Cardiac muscle cell (in vitro differentiated cells and primary cell): Measurements from ENCODE around the gene SPECC1. TPM values are rescaled to one million over a fixed set of nuclear protein-coding genes. Genes with fewer than 3 reads are reported as not detected.

Source experiments
- DNase-seq, 2 donors: peaks; one replicate each; pipeline versions ENCODE4 v3.0.0 to v3.0.0-alpha.2; 2010 to 2017; ENCODE audit warnings: low read depth in 1 of 2, low spot score in 1 of 2
- H3K27ac ChIP-seq: fragments of 200-600 bp; sonication (generic); 2 replicates; pipeline ENCODE4 v1.5.1; 2016
- H3K27me3 ChIP-seq: fragments of 200-600 bp; sonication (generic); 2 replicates; pipeline ENCODE4 v1.6.0; 2016; ENCODE audit warnings: control low read depth
- H3K36me3 ChIP-seq: fragments of 200-600 bp; sonication (generic); 2 replicates; pipeline ENCODE4 v1.5.1; 2016; ENCODE audit warnings: control low read depth
- H3K4me1 ChIP-seq: fragments of 200-600 bp; sonication (generic); 2 replicates; pipeline ENCODE4 v1.8.1; 2017; ENCODE audit warnings: low read depth, mild to moderate bottlenecking, mixed run types
- H3K4me3 ChIP-seq: fragments of 200-600 bp; sonication (generic); 2 replicates; pipeline ENCODE4 v1.5.1; 2016; ENCODE audit warnings: mild to moderate bottlenecking
- H3K9me3 ChIP-seq: fragments of 200-600 bp; sonication (generic); 2 replicates; pipeline ENCODE4 v1.5.1; 2017; ENCODE audit warnings: low read depth, mild to moderate bottlenecking, control low read depth
- CTCF ChIP-seq: IDR thresholded peaks from 2 replicates; pipeline ENCODE4 v1.5.1; 2012; ENCODE audit warnings: low read depth, mild to moderate bottlenecking, low read length
- polyA plus RNA-seq: library from polyadenylated mRNA; unstranded; fragments of >200 nt; fragmentation: Nextera tagmentation; extraction: Ambion mirVana; gene quantifications from 2 replicates; pipeline ENCODE4 v1.2.1, GENCODE V29; 2016
- total RNA-seq: library from RNA; depleted of rRNA; stranded (reverse); fragments of >200 nt; gene quantifications from 2 replicates; pipeline ENCODE4 v1.2.3, GENCODE V29; 2016

Gene SPECC1
- total and polyA plus RNA-seq, 2 experiments from 2014 or later, result 13.6 to 48.7 TPM

- Histone ChIP-seq H3K36me3 (no peaks in the 10 kb centered on the region), H3K27ac (no peak overlapping the region), H3K4me1 (no peaks in the 10 kb centered on the region), H3K9me3 (no peaks in the 10 kb centered on the region), H3K4me3 (no peak overlapping the region), H3K27me3 (peaks cover 6% of the 10 kb centered on the region)
- DNase-seq, result no peak
- TF ChIP-seq CTCF, result no peak
Observed at GRCh38 chr17:19991252-19991885, 17.8 kb upstream of the SPECC1 start.

GRCh38 chr17:19992803-19993713, 16.1 kb upstream of the SPECC1 start:
- Histone ChIP-seq H3K27ac (no peak overlapping the region), H3K4me3 (no peak overlapping the region)

GRCh38 chr17:19996086-19996485, 13.1 kb upstream of the SPECC1 start:
- H3K9me3 ChIP-seq, result no peaks in the 10 kb centered on the region
- DNase-seq, result no peak
- H3K27me3 ChIP-seq, result no peaks in the 10 kb centered on the region
- no peak overlapping the region for H3K4me3 ChIP-seq
- H3K27ac ChIP-seq, result no peak overlapping the region
- no peaks in the 10 kb centered on the region for H3K36me3 ChIP-seq
- TF ChIP-seq CTCF, result no peak
- no peaks in the 10 kb centered on the region for H3K4me1 ChIP-seq

More at GRCh38 chr17:19992803-19993713, 16.1 kb upstream of the SPECC1 start:
- Histone ChIP-seq H3K9me3 (no peaks in the 10 kb centered on the region), H3K4me1 (no peaks in the 10 kb centered on the region), H3K27me3 (peaks cover 6% of the 10 kb centered on the region), H3K36me3 (no peaks in the 10 kb centered on the region)
- TF ChIP-seq CTCF, result peak; percentile 63
- DNase-seq, result peak; percentile 90 to 95

GRCh38 chr17:19996502-19996901, 12.7 kb upstream of the SPECC1 start:
- no peaks in the 10 kb centered on the region for H3K4me1 ChIP-seq
- no peak overlapping the region for H3K27ac ChIP-seq
- no peak for TF ChIP-seq CTCF
- no peak overlapping the region for H3K4me3 ChIP-seq
- H3K27me3 ChIP-seq, result no peaks in the 10 kb centered on the region
- peak in 1 of 2 donors; percentile 52 for DNase-seq
- H3K9me3 ChIP-seq, result no peaks in the 10 kb centered on the region
- no peaks in the 10 kb centered on the region for H3K36me3 ChIP-seq

- no peak overlapping the region for H3K27ac ChIP-seq
- H3K9me3 ChIP-seq, result no peaks in the 10 kb centered on the region
- no peaks in the 10 kb centered on the region for H3K36me3 ChIP-seq
- H3K4me1 ChIP-seq, result no peaks in the 10 kb centered on the region
- H3K27me3 ChIP-seq, result peaks cover 71% of the 10 kb centered on the region
- TF ChIP-seq CTCF, result no peak
- H3K4me3 ChIP-seq, result peak overlapping the region; percentile 46
- DNase-seq, result peak in 1 of 2 donors; percentile 26
Observed at GRCh38 chr17:20008242-20009051, 712 bp upstream of the SPECC1 start.
